Midbrain (tissue), 1 donor: ENCODE measurements around the gene CCDC9.
A peak's percentile ranks its signal among the peaks of the same experiment; 100 is the strongest.
"Not testable (repeated sequence)": the region's sequence is repeated elsewhere in the genome, so short reads cannot be mapped to it uniquely, and the experiment has no call there.

Source experiments
- DNase-seq: peaks from one replicate; lab custom pipeline; 2025; lab: John Stamatoyannopoulos, UW

Gene CCDC9

DNA sequence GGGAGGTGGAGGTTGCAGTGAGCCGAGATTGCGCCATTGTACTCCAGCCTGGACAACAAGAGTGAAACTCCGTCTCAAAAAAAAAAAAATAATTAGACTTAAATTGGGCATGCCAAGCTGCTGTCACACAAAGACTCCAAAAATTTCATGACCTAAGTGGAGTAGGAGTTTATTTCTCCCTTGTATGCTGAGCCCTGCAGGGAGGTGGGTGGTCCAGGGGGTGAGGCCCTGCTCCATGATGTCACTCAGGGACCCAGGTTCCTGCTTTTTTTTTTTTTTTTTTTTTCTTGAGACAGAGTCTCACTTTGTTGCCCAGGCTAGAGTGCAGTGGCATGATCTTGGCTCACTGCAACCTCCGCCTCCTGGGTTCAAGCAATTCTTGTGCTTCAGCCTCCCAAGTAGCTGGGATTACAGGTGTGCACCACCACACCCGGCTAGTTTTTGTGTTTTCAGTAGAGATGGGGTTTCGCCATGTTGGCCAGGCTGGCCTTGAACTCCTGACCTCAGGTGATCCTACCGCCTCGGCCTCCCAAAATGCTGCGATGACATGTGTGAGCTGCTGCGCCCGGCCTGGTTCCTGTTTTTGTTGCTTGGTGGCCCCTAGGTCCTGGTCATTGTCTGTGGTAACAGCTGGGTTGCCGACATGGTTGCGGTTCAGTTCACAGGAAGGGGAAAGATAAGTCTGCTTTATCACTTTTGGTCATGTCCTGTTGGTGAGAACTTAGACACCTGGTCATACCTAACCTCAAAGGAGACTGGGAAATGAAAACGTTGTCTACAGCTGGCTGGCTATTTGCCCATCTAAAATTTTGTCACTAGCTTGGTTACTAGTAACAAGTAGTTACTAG lies 5.8 kb downstream of the CCDC9 start:
- not testable (repeated sequence) for DNase-seq

DNA sequence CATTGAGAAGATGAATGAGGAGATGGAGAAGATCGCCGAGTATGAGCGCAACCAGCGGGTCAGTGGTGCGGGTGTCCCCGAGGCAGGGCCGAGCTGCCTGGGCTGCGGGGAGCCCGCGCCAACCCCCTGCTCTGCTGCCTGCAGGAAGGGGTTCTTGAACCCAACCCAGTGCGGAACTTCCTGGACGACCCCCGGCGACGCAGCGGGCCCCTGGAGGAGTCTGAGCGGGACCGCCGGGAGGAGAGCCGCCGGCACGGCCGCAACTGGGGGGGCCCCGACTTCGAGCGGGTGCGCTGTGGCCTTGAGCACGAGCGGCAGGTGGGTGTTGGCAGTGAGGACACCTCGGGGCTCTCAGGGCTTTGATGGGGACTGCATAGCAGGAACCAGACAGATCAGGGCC lies 8.3 kb downstream of the CCDC9 start:
- no peak for DNase-seq

DNA sequence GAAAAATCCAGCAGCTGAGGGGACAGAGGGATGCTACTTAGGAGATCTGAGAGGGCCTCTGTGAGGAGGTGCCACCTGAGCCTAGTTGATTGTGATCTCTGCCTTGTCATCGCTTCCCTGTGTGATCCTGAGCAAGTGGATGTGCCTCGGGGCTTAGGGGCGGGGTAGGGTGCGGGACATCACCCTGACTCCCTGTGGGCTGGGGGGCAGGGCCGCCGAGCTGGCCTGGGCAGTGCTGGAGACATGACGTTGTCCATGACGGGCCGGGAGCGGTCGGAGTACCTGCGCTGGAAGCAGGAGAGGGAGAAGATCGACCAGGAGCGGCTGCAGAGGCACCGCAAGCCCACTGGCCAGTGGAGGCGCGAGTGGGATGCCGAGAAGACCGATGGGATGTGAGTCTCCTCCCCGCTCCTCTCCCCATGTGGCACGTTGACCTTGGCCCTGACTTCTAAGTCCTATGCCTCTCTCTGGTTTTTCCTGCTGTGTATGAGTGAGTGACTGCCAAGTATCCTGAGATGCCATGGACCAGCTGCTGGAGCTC lies 10.1 kb downstream of the CCDC9 start:
- no peak for DNase-seq

DNA sequence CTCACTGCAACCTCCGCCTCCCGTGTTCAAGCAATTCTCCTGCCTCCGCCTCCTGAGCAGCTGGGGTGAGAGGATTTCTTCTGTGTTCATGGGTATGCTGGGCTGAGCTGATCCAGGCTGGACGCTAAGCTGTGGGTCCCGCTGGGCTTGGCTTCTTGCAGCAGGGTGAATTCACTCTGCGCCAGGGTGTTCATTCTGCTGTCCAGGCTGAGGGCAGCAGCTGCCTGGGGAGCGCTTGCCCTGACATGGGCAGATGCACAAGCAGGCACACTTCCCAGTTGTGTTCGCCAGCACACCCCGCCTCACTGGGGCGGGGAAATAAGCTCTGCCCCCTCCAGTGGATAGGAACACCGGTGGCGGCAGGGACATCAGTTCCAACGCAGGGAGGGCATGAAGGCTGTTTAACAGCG lies 11.0 kb downstream of the CCDC9 start:
- peak; percentile 65 for DNase-seq

DNA sequence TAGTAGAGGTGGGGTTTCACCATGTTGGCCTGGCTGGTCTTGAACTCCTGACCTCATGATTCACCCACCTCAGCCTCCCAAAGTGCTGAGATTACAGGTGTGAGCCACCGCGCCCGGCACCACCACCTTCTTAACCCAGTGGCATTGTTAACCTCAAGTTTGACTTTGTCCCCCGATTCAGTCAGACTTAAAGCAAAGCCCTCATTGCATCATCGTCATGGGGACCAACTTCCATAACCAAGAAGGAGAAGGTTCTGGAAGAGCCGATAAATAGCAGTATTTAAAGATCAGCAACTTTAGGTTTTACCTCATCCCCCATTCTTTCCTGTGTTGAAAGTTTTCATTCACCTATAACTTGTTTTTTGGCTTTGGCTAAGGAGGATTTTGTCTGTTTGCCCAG lies 11.7 kb downstream of the CCDC9 start:
- DNase-seq = no peak

DNA sequence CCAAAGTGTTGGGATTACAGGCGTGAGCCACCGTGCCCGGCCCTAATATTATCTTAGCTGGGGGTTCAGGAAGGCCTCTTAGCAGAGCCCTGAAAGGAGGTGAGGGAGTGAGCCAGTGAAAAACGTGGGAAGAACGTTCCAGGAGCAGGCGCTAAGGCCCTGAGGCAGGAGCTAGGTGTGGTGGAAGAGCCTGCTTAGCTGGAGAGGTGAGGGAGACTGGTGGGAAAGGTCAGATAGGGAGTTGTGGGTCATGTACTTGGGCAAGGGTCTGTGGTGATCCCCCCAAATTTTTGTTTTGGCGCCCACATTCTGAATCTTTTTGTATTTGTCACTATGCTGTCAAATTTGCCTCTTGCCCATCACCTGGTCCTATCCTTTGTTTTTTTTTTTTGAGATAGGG lies 13.3 kb downstream of the CCDC9 start:
- no peak for DNase-seq

DNA sequence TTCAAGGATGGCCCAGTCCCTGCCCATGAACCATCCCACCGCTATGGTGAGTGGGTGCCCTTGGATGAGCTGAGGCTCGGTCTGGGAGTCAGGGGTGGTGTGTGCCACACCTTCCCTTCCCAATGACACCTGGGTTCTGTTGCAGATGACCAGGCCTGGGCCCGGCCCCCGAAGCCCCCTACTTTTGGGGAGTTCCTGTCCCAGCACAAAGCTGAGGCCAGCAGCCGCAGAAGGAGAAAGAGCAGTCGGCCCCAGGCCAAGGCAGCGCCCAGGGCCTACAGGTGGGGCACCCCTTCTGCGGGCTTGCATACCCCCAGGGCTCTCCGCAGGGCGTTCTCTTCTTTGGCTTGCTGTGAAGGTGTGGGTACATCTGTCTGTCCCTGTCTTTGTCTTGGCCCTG lies 14.1 kb downstream of the CCDC9 start:
- DNase-seq = no peak

DNA sequence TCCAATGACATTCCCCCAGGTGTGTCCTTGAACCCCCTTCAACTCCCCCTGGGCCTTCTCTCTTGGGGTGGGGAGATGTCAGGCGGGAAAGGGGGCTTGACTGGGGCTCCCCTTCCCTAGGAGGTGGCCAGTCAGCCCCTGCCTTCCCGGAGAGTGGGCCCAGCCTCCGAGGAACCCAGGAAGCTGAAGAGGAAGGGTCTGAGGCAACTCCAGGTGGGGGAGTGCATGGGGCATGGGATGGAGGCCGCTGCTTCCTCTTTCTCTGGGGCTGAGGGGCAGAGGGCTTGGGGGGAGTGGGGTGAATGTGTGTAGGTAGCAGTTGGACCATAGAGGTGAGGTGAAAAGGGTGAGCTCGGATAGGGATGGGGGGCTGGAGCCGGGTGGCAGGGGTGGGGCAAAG lies 15.6 kb downstream of the CCDC9 start:
- no peak for DNase-seq

DNA sequence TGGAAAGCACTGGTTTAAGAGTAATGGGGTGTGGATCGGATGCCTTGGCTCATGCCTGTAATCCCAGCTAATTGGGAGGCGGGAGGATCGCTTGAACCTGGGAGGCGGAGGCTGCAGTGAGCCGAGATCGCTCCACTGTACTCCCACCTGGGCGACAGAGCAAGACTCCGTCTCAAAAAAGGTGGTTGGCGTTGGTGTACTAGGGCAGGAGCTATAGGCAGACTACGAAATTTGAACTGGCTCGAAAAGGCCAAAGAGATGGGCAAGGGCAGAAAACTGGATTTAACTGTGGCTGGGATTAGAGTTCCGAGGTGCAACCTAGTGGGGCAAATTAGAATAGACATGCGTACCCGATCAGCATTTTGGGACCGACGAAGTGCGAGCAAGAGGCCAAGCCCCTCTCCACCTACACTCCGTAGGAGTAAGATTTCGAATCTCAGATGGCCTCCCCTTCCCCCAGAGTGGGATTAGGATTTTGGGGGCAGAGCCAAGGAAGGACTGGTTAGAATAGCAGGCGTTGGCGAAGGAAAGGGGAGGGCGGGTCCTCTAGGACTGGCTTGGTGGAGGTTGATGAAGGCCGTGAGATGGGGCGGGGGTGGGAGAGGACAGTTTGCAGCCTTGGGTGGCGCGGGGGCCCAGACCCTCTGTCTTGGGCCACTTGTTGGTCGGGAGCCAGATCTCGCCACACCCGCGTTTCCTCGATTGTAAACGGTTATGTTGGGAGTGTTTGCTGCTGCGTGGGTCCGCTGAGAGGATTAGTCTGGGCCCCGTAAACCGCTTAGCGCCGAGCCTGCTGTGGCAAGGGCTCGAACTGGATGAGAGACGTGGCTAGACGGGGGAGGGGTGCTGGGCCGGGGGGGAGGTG lies 16.4 kb downstream of the CCDC9 start:
- peak; percentile 16 for DNase-seq

DNA sequence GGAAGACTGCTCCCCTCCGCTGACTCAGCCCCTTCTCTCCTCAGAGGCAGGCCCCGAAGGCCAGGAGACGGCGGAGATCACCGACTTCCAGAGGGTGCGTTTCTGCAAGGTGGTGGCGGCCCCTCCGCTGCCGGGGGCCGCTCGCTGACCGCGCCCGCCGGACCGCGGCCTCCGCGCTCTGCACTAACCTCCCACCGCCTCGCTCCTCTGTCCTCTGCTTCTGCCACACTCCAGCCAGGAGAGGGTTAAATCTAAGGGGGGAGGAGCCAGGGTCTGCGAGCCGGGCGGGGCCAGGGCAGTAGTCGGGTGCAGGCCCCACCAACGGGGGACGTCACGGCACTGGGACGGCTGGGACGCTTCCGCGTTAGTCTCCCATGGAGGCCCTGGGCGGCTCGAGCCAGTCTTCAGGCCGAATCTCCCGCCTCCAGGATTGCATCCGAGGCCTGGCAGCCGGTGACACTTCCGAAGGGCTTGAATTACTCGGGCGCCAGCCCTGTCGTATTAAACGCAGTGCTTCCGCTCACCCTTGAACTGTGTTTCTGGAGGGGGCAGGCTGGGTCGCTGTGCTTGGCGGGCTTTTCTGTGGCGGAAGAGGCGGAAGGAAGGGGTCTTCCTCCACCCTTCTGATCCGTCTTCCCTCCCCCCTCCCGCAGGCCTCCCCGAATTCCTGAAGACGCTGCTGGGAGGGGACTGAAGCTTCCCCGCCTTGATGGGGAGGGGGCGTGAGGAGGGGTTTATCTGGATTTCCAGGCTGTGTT lies 17.2 kb downstream of the CCDC9 start:
- DNase-seq = peak; percentile 88

DNA sequence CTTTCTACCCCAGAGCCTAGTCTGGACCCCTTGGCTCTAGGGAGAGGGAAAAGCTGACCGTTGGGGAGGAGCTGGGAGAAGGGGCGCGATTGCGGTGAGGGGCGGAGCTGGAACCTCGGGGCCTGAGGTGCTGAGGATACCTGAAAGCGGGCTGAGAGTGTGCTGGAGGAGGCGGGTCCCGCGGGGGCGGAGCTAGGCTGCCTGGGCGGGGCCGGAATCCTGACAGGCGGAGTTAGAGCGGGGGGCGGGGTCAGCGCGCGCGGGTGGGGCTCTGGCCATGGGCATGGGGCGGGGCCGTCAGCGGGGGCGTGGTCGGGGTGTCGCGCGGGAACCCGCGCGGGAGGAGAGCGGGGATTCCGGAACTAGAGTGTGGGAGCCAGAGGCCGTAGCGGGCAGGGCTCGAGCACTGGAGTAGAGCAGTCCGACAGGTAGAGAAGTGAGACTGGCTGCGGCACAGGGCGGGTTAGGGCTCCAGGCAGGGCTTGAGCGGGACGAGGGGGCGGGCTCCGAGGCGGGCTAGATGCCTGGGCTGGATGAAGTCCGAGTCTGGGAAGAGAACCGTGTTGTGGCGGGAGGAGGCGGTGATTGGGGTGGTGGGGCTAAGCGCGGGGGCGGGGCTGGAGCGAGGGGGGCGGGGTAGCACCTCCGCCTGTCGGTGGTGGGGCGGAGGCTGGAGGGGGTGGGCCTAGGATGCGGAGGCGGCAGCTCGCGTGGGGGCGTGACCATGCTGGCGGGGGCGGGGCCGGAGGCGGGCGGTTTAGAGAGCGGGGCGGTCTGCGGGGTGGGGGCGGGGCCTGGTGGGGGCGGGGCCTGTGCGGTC lies 18.0 kb downstream of the CCDC9 start, which contains the start of gene INAFM1:
TSS of gene INAFM1 (plus strand) at position 815 of the 820 bp plus-strand sequence. CDS start 35 bp downstream, outside the sequence.
- DNase-seq = peak; percentile 93

DNA sequence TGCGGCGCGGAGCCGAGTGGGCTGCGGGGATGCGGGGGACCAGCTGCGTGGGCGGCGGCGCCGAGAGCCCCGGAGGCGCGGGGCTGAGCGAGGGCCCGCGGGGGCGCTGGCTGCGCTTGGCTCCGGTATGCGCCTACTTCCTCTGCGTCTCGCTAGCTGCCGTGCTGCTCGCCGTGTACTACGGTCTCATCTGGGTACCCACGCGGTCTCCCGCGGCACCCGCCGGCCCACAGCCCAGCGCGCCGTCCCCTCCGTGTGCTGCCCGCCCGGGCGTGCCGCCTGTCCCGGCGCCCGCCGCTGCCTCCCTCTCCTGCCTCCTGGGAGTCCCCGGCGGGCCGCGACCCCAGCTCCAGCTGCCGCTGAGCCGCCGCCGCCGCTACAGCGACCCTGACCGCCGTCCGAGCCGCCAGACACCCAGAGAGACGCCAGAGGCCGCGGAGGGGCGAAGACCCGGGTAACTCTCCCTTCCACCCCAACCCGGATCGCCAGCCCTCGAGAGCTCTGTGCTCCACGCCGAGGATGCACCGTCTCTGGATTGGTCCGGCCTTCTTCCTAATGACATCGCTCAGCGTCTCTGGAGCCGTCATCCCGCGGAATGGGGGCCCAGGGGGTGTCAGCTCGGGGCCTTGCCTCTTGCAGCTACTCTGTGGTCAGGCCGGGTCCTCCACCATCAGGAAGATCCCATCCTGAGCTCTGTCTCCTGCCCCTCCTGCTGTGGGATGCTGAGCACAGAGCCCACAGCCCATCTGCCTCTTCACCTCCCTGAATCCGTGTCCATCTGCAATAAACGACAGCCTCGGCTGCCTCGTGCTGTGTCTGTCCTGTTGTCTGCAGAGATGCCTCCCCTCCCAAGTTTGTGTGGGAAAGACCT lies 18.8 kb downstream of the CCDC9 start:
- DNase-seq = no peak

DNA sequence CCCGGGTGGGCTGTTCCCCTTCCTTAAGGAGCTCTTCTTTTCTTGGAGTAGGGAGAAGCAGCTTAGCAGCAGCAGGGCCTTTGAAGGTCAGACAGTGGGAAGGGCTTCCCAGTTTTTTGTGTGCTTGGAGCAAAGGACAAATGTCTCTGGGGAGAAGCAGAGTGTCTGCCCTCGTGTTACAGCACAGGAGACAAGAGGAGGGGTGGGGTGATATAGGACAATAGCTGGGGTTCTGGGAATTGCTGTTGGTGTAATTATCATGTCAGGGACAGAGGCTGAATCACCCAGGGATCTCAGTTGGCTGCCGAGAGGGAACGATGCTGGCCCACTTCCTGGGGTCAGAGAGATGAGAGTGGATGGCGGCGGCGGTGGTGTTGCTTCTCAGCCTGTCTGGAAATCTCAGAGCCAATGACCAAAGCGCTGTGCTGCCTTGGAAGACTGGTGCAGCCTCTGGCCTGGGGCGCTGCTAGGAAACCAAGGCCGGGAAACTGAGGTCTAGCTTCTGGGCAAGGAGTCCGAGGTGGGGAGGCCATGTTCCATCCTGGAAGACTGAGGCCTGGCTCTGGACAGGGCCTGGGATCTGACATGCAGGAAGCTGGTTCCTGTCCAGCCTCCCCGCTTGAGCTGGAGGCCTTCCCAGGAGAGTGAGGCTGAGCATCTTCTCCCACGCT lies 19.6 kb downstream of the CCDC9 start:
- no peak for DNase-seq

DNA sequence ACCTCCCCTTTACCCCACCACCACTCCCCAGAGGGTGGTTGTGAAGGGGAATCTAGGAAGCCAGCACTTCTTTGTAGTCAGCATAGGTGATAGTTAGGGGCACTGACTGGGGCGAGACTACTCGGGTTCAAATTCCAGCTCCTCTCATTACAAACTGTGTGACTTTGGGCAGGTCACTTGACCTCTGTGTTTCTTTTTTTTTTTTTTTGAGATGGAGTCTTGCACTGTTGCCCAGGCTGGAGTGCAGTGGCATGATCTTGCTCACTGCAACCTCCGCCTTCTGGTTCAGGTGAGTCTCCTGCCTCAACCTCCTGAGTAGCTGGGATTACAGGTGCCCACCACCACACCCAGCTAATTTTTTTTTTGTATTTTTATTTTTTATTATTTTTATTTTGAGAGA lies 20.2 kb downstream of the CCDC9 start:
- DNase-seq = not testable (repeated sequence)

DNA sequence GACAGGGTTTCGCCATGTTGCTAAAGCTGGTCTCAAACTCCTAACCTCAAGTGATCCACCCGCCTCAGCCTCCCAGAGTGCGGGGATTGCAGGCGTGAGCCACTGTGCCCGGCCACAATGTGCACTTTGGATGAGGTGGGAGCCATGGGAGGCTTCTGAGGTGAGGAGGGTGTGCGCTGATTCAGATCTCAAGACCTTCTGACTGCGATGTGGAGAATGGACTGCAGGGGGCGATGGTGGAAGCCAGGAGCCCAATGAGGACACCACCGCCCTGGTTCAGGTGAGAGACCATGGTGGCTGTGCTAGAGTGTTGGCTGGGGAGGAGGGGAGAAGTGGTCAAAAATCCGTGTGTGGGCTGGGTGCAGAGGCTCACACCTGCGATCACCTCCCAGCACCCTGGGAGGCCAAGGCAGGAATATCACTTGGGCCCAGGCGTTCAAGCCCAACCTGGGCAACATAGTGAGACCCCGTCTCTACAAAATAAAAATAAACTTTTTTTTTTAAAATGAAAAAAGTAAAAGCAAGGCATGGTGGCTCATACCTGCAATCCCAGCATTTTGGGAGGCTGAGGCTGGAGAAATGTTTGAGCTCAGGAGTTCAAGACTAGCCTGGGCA lies 24.0 kb downstream of the CCDC9 start:
- no peak for DNase-seq

DNA sequence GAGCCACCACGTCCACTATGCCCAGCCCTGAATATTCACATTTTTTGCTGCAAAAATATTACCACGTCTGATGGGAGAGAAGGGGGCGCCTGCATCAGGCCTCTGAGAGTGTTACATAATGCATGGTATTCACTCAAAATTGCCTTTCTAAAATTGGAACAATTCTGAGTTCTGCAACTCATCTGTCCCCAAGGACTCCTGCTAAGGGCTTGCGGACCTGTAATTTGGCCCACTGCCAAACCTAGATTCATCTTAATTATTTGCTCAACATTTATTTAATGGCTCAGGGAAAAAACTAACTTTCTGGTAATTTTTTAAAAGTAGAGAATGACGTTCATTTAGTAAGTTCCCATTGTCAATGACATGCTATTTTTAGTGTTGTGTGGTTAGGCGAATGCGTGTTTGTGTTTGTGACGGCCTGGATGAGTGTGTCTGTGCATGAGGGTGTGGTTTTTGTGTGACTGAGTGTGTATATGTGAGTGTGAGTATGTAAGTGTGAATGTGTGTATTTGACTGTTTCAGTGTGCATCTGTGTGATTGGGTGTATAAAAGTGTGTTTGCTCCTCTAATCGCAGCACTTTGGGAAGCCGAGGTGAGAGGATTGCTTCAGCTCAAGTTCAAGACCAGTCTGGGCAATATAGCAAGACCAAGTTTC lies 27.2 kb downstream of the CCDC9 start:
- no peak for DNase-seq

DNA sequence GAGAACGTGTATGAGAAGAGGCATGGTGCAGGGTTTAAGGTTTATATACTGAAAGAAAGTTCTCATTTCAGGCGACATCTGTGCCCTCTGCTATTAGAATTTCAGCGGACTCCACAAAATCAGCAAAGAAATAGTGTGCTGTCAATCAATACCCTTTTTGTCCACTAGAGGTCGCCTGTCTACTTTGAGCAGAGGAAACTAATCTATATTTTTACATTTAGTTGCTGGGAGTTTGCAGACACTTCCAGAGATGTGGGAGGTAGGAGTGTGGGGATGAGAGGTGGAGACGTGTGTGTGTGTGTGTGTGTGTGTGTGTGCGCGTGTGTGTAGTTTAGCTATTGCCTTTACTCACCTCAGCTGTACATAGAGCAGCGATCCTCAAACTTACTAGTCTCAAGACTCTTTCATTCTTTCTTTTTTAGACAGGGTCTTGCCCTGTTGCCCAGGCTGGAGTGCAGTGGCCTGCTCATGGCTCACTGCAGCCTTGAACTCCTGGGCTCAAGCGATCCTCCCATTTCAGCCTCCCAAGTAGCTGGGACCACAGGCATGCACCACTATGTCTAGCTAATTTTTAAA lies 28.1 kb downstream of the CCDC9 start:
- DNase-seq = peak; percentile 51

DNA sequence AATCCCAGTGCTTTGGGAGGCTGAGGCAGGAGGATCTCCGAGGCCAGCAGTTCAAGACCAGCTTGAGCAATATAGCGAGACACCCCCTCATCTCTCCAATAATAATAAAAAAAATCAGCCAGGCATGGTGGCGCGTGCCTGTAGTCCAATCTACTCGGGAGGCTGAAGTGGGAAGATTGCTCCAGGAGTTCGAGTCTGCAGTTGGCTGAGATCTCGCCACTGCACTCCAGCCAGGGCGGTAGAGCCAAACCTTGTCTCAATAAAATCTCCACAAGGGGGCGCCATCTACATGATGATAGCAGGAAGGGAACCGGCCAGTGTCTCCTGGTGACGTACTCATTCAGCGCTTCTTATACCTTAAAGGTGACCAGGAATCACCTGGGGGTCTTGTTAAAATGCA lies 39.7 kb downstream of the CCDC9 start:
- peak; percentile 77 for DNase-seq
